Caco-2 (cell line): ENCODE results near the gene AZU1. TPM values are rescaled to one million over a fixed set of nuclear protein-coding genes. Genes with fewer than 3 reads are reported as not detected.
A peak's percentile ranks its signal among the peaks of the same experiment; 100 is the strongest.

Experiments used
- BruUV-seq: library from RNA; stranded (reverse); fragments of 400-500 nt; replicated peaks from 2 replicates; lab custom pipeline; 2021; lab: Mats Ljungman, UMichigan
- CTCF ChIA-PET: fragments of 300-600 bp; sonication (Branson Sonifier 250); formaldehyde crosslinking; loops from one replicate; lab custom pipeline; 2022; ENCODE audit warnings: antibody characterized with exemption; lab: Charles Lee
- POLR2A ChIA-PET: fragments of 300-600 bp; sonication (Branson Sonifier 250); formaldehyde crosslinking; loops from one replicate; lab custom pipeline; 2022; ENCODE audit warnings: antibody characterized with exemption; lab: Charles Lee
- DNase-seq, 2 experiments: peaks; one replicate each; pipeline versions ENCODE4 v3.0.0 to v3.0.0-alpha.2; 2020 to 2022
- H3K27me3 ChIP-seq: replicated peaks from 2 replicates; pipeline ENCODE4 v1.6.0; 2011; ENCODE audit warnings: low read length; ENCODE audit not compliant: control insufficient read depth, insufficient read depth
- H3K36me3 ChIP-seq: 2 replicates; pipeline ENCODE4 v1.5.1; 2011; ENCODE audit warnings: low read length; ENCODE audit not compliant: control insufficient read depth, insufficient read depth
- H3K4me1 ChIP-seq: fragments of 250-450 bp; sonication (Bioruptor Pico); 2 replicates; pipeline ENCODE4 v1.5.1; 2020; ENCODE audit warnings: mild to moderate bottlenecking
- H3K4me3 ChIP-seq: 2 replicates; pipeline ENCODE4 v1.5.1; 2011; ENCODE audit warnings: low read depth, mild to moderate bottlenecking, control low read depth, low read length
- H3K9me3 ChIP-seq: fragments of 250-450 bp; sonication (Bioruptor Pico); 2 replicates; pipeline ENCODE4 v1.5.1; 2020; ENCODE audit warnings: mild to moderate bottlenecking, moderate library complexity
- H3K27ac Mint-ChIP-seq: one replicate; pipeline ENCODE4 v1.8.0; 2022; ENCODE audit warnings: mixed read lengths; ENCODE audit not compliant: unreplicated experiment
- H3K27me3 Mint-ChIP-seq: one replicate; pipeline ENCODE4 v1.8.0; 2022; ENCODE audit warnings: mixed read lengths; ENCODE audit not compliant: insufficient read depth, unreplicated experiment
- H3K36me3 Mint-ChIP-seq: one replicate; pipeline ENCODE4 v1.8.0; 2022; ENCODE audit warnings: mild to moderate bottlenecking, mixed read lengths; ENCODE audit not compliant: insufficient read depth, unreplicated experiment
- H3K4me1 Mint-ChIP-seq: one replicate; pipeline ENCODE4 v1.8.0; 2022; ENCODE audit warnings: low read depth, mixed read lengths; ENCODE audit not compliant: unreplicated experiment
- H3K4me3 Mint-ChIP-seq: one replicate; pipeline ENCODE4 v1.8.0; 2022; ENCODE audit warnings: mild to moderate bottlenecking, moderate library complexity, mixed read lengths; ENCODE audit not compliant: unreplicated experiment
- H3K9me3 Mint-ChIP-seq: one replicate; pipeline ENCODE4 v1.8.0; 2022; ENCODE audit warnings: mixed read lengths; ENCODE audit not compliant: unreplicated experiment
- intact Hi-C: fragments of 100-400 bp; cut with micrococcal nuclease; formaldehyde crosslinking; loops from one replicate; pipeline ENCODE4 v1.10.0; 2022; ENCODE audit not compliant: unreplicated experiment
- total RNA-seq: library from RNA; stranded (reverse); gene quantifications from 2 replicates; pipeline ENCODE4 v1.2.3, GENCODE V29; 2022
- TF ChIP-seq, protein P1 (sequence below), 2 experiments: fragments of 200-600 bp in 1 of 2; IDR thresholded peaks; 1 replicate in 1 of 2; 2 replicates in 1 of 2; pipeline versions ENCODE4 v1.5.1 to v1.8.0; 2011 to 2022; ENCODE audit warnings: antibody characterized with exemption in 1 of 2, control low read depth in 1 of 2, inconsistent platforms in 1 of 2, low read depth in 1 of 2, low read length in 1 of 2, mild to moderate bottlenecking in 1 of 2, moderate library complexity in 1 of 2; ENCODE audit not compliant: insufficient read depth in 1 of 2, severe bottlenecking in 1 of 2, unreplicated experiment in 1 of 2

Gene AZU1
- total RNA-seq, 1 experiment from 2014 or later, result not detected

GRCh38 chr19:850221-850978 lies 22.8 kb downstream of the AZU1 start:
- Mint-ChIP-seq H3K4me3 (no peak overlapping the region), H3K36me3 (no peaks in the 10 kb centered on the region), H3K27me3 (no peaks in the 10 kb centered on the region), H3K9me3 (no peaks in the 10 kb centered on the region), H3K27ac (no peak overlapping the region), H3K4me1 (no peaks in the 10 kb centered on the region)
- ChIA-PET CTCF (no interaction called here), POLR2A (no interaction called here)
- no peaks in the 10 kb centered on the region for H3K36me3 ChIP-seq
- DNase-seq, result peak; percentile 47 to 70
- no peak overlapping the region for H3K4me3 ChIP-seq
- no peaks in the 10 kb centered on the region for H3K9me3 ChIP-seq
- H3K4me1 ChIP-seq, result no peaks in the 10 kb centered on the region
- H3K27me3 ChIP-seq, result no peaks in the 10 kb centered on the region
- TF ChIP-seq, protein P1, sequence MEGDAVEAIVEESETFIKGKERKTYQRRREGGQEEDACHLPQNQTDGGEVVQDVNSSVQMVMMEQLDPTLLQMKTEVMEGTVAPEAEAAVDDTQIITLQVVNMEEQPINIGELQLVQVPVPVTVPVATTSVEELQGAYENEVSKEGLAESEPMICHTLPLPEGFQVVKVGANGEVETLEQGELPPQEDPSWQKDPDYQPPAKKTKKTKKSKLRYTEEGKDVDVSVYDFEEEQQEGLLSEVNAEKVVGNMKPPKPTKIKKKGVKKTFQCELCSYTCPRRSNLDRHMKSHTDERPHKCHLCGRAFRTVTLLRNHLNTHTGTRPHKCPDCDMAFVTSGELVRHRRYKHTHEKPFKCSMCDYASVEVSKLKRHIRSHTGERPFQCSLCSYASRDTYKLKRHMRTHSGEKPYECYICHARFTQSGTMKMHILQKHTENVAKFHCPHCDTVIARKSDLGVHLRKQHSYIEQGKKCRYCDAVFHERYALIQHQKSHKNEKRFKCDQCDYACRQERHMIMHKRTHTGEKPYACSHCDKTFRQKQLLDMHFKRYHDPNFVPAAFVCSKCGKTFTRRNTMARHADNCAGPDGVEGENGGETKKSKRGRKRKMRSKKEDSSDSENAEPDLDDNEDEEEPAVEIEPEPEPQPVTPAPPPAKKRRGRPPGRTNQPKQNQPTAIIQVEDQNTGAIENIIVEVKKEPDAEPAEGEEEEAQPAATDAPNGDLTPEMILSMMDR (IDR thresholded peaks at IDR 0.05; ENCODE audit: insufficient read depth in 1 of 2, low read depth in 1 of 2, low read length in 1 of 2, severe bottlenecking in 1 of 2, unreplicated experiment in 1 of 2), result no peak
- intact Hi-C loops, result no loop called here
- BruUV-seq, result no TSS peak

DNA sequence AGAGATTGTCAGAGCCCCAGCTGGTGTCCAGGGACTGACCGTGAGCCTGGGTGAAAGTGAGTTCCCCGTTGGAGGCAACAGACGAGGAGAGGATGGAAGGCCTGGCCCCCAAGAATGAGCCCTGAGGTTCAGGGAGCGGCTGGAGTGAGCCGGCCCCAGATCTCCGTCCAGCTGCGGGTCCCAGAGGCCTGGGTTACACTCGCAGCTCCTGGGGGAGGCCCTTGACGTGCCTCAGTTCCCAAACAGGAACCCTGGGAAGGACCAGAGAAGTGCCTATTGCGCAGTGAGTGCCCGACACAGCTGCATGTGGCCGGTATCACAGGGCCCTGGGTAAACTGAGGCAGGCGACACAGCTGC lies 23.3 kb downstream of the AZU1 start:
- intact Hi-C loops, result no loop called here
- H3K4me1 ChIP-seq, result no peaks in the 10 kb centered on the region
- no peaks in the 10 kb centered on the region for H3K36me3 ChIP-seq
- H3K4me3 ChIP-seq, result no peak overlapping the region
- BruUV-seq, result no TSS peak
- Mint-ChIP-seq H3K27me3 (no peaks in the 10 kb centered on the region), H3K9me3 (no peaks in the 10 kb centered on the region), H3K4me1 (no peaks in the 10 kb centered on the region), H3K27ac (no peak overlapping the region), H3K4me3 (no peak overlapping the region), H3K36me3 (no peaks in the 10 kb centered on the region)
- CTCF ChIA-PET, result no interaction called here
- no peaks in the 10 kb centered on the region for H3K27me3 ChIP-seq
- POLR2A ChIA-PET, result no interaction called here
- no peak for DNase-seq
- no peaks in the 10 kb centered on the region for H3K9me3 ChIP-seq
- TF ChIP-seq, protein P1 (IDR thresholded peaks at IDR 0.05; ENCODE audit: insufficient read depth in 1 of 2, low read depth in 1 of 2, low read length in 1 of 2, severe bottlenecking in 1 of 2, unreplicated experiment in 1 of 2), result no peak

GRCh38 chr19:852136-853013 lies 24.7 kb downstream of the AZU1 start, which contains the start of gene ELANE:
Gene ELANE, plus strand, starts transcription at chr19:852303. Its CDS starts 26 bp downstream, at chr19:852329.
- TF ChIP-seq, protein P1 (IDR thresholded peaks at IDR 0.05; ENCODE audit: insufficient read depth in 1 of 2, low read depth in 1 of 2, low read length in 1 of 2, severe bottlenecking in 1 of 2, unreplicated experiment in 1 of 2), result no peak
- DNase-seq, result no peak

More at GRCh38 chr19:852136-853013, 24.7 kb downstream of the AZU1 start, which contains the start of gene ELANE:
- Histone ChIP-seq H3K4me3 (no peak within 1 kb of the TSS), H3K27me3 (no peaks in the 10 kb centered on the region), H3K36me3 (no peaks in the 10 kb centered on the region), H3K4me1 (no peaks in the 10 kb centered on the region), H3K9me3 (no peaks in the 10 kb centered on the region)
- BruUV-seq, result no TSS peak
- no peaks in the 10 kb centered on the region for H3K36me3 Mint-ChIP-seq
- no peaks in the 10 kb centered on the region for H3K9me3 Mint-ChIP-seq
- no peak within 1 kb of the TSS for H3K27ac Mint-ChIP-seq
- no peaks in the 10 kb centered on the region for H3K4me1 Mint-ChIP-seq
- intact Hi-C loops, result no loop called here
- no peak within 1 kb of the TSS for H3K4me3 Mint-ChIP-seq
- POLR2A ChIA-PET, result no interaction called here
- H3K27me3 Mint-ChIP-seq, result no peaks in the 10 kb centered on the region
- CTCF ChIA-PET, result no interaction called here
